ENCODE measurements around the gene PDE11A.

The PDE11A gene

GRCh38 chr2:177682836-177683660 lies 389.5 kb downstream of the PDE11A start:
- DNase-seq, result no peak

- no peak for DNase-seq
Observed at GRCh38 chr2:177682006-177682405, 390.6 kb downstream of the PDE11A start.

- DNase-seq, result no peak
Observed at GRCh38 chr2:177680866-177681712, 391.5 kb downstream of the PDE11A start.

GRCh38 chr2:177679611-177680605 lies 392.7 kb downstream of the PDE11A start:
- DNase-seq, result no peak

- no peak for DNase-seq
Observed at GRCh38 chr2:177678939-177679338, 393.6 kb downstream of the PDE11A start.

GRCh38 chr2:177676636-177677035 lies 395.9 kb downstream of the PDE11A start:
- DNase-seq, result no peak

GRCh38 chr2:177675825-177676224 lies 396.8 kb downstream of the PDE11A start:
- peak; percentile 25 for DNase-seq

GRCh38 chr2:177675350-177675821 lies 397.2 kb downstream of the PDE11A start:
- no peak for DNase-seq

- no peak for DNase-seq
Observed at GRCh38 chr2:177673602-177674595, 398.7 kb downstream of the PDE11A start.

- no peak for DNase-seq
Observed at GRCh38 chr2:177671662-177672061, 400.9 kb downstream of the PDE11A start.

- no peak for DNase-seq
Observed at GRCh38 chr2:177670791-177671535, 401.6 kb downstream of the PDE11A start.

GRCh38 chr2:177669625-177670330 lies 402.8 kb downstream of the PDE11A start:
- DNase-seq, result no peak

- no peak for DNase-seq
Observed at GRCh38 chr2:177669201-177669600, 403.4 kb downstream of the PDE11A start.

- no peak for DNase-seq
Observed at GRCh38 chr2:177668617-177669016, 404.0 kb downstream of the PDE11A start.

- no peak for DNase-seq
Observed at GRCh38 chr2:177667626-177668025, 405.0 kb downstream of the PDE11A start.

- DNase-seq, result no peak
Observed at GRCh38 chr2:177666408-177666807, 406.2 kb downstream of the PDE11A start.

GRCh38 chr2:177665948-177666347 lies 406.6 kb downstream of the PDE11A start:
- no peak for DNase-seq

GRCh38 chr2:177665328-177665727 lies 407.2 kb downstream of the PDE11A start:
- DNase-seq, result no peak

GRCh38 chr2:177662895-177663294 lies 409.7 kb downstream of the PDE11A start:
- no peak for DNase-seq

- no peak for DNase-seq
Observed at GRCh38 chr2:177660742-177661141, 411.8 kb downstream of the PDE11A start.

All from NCI-H2107 (cell line).